HL-60 (cell line): ENCODE results near the gene FEZ2.

Source experiments
- CTCF ChIP-seq: IDR thresholded peaks from one replicate; pipeline ENCODE4 v1.5.1; 2011; ENCODE audit warnings: low read length, control low read depth, inconsistent platforms; ENCODE audit not compliant: insufficient read depth
- GABPA ChIP-seq: IDR thresholded peaks from 2 replicates; pipeline ENCODE4 v1.6.1; 2012; ENCODE audit warnings: low read depth
- POLR2AphosphoS5 ChIP-seq: IDR thresholded peaks from 2 replicates; pipeline ENCODE4 v1.6.1; 2012; ENCODE audit warnings: low read depth
- REST ChIP-seq: IDR thresholded peaks from 2 replicates; pipeline ENCODE4 v1.6.1; 2012; ENCODE audit warnings: low read depth; ENCODE audit not compliant: insufficient replicate concordance
- SPI1 ChIP-seq: IDR thresholded peaks from 2 replicates; pipeline ENCODE4 v1.6.1; 2012; ENCODE audit warnings: low read depth, mild to moderate bottlenecking, borderline replicate concordance

GRCh38 chr2:36594849-36595248 lies 3.1 kb downstream of the FEZ2 start:
- TF ChIP-seq POLR2AphosphoS5 (no peak), CTCF (no peak), REST (no peak), GABPA (no peak), SPI1 (no peak)
